ENCODE data around the gene FAM171A2.

DNA sequence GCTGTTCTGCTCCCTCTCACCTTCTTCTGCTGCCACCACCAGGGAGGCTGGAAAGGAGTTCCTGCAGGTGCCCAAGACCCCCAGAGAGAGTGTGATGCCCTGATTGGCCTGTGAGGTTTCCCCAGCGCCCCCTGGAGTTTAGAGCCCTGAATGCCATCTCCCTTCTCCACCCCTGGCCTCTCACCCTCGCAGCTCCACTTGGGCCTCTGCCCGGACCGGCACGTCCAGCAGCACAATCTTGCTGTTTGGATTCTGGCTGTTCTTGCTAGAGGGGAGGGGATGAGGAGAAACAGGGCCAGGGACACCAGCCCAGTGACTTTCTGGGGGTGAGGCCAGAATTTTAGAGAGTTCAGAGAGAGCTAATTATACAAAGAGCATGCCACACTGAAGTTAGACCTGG lies 12.5 kb upstream of the FAM171A2 start:
- TF ChIP-seq, protein P1, sequence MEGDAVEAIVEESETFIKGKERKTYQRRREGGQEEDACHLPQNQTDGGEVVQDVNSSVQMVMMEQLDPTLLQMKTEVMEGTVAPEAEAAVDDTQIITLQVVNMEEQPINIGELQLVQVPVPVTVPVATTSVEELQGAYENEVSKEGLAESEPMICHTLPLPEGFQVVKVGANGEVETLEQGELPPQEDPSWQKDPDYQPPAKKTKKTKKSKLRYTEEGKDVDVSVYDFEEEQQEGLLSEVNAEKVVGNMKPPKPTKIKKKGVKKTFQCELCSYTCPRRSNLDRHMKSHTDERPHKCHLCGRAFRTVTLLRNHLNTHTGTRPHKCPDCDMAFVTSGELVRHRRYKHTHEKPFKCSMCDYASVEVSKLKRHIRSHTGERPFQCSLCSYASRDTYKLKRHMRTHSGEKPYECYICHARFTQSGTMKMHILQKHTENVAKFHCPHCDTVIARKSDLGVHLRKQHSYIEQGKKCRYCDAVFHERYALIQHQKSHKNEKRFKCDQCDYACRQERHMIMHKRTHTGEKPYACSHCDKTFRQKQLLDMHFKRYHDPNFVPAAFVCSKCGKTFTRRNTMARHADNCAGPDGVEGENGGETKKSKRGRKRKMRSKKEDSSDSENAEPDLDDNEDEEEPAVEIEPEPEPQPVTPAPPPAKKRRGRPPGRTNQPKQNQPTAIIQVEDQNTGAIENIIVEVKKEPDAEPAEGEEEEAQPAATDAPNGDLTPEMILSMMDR (IDR thresholded peaks at IDR 0.05), result peak; percentile 55
- TF ChIP-seq NFYB (CRISPR knock-in tag; conservative IDR thresholded peaks at IDR 0.05; ENCODE audit: low read depth), result no peak
- no peak for TF ChIP-seq NR3C1 (CRISPR knock-in tag; conservative IDR thresholded peaks at IDR 0.05; ENCODE audit: low read depth)
- TF ChIP-seq, protein P2, sequence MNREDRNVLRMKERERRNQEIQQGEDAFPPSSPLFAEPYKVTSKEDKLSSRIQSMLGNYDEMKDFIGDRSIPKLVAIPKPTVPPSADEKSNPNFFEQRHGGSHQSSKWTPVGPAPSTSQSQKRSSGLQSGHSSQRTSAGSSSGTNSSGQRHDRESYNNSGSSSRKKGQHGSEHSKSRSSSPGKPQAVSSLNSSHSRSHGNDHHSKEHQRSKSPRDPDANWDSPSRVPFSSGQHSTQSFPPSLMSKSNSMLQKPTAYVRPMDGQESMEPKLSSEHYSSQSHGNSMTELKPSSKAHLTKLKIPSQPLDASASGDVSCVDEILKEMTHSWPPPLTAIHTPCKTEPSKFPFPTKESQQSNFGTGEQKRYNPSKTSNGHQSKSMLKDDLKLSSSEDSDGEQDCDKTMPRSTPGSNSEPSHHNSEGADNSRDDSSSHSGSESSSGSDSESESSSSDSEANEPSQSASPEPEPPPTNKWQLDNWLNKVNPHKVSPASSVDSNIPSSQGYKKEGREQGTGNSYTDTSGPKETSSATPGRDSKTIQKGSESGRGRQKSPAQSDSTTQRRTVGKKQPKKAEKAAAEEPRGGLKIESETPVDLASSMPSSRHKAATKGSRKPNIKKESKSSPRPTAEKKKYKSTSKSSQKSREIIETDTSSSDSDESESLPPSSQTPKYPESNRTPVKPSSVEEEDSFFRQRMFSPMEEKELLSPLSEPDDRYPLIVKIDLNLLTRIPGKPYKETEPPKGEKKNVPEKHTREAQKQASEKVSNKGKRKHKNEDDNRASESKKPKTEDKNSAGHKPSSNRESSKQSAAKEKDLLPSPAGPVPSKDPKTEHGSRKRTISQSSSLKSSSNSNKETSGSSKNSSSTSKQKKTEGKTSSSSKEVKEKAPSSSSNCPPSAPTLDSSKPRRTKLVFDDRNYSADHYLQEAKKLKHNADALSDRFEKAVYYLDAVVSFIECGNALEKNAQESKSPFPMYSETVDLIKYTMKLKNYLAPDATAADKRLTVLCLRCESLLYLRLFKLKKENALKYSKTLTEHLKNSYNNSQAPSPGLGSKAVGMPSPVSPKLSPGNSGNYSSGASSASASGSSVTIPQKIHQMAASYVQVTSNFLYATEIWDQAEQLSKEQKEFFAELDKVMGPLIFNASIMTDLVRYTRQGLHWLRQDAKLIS (CRISPR knock-in tag; IDR thresholded peaks at IDR 0.05; ENCODE audit: borderline replicate concordance), result no peak
- TF ChIP-seq, protein P3, sequence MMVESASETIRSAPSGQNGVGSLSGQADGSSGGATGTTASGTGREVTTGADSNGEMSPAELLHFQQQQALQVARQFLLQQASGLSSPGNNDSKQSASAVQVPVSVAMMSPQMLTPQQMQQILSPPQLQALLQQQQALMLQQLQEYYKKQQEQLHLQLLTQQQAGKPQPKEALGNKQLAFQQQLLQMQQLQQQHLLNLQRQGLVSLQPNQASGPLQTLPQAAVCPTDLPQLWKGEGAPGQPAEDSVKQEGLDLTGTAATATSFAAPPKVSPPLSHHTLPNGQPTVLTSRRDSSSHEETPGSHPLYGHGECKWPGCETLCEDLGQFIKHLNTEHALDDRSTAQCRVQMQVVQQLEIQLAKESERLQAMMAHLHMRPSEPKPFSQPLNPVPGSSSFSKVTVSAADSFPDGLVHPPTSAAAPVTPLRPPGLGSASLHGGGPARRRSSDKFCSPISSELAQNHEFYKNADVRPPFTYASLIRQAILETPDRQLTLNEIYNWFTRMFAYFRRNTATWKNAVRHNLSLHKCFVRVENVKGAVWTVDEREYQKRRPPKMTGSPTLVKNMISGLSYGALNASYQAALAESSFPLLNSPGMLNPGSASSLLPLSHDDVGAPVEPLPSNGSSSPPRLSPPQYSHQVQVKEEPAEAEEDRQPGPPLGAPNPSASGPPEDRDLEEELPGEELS (CRISPR knock-in tag; IDR thresholded peaks at IDR 0.05), result no peak
- TF ChIP-seq CREM (CRISPR knock-in tag; IDR thresholded peaks at IDR 0.05), result no peak
- no peak for TF ChIP-seq ZNF671 (CRISPR knock-in tag; IDR thresholded peaks at IDR 0.05)
- TF ChIP-seq, protein P4, sequence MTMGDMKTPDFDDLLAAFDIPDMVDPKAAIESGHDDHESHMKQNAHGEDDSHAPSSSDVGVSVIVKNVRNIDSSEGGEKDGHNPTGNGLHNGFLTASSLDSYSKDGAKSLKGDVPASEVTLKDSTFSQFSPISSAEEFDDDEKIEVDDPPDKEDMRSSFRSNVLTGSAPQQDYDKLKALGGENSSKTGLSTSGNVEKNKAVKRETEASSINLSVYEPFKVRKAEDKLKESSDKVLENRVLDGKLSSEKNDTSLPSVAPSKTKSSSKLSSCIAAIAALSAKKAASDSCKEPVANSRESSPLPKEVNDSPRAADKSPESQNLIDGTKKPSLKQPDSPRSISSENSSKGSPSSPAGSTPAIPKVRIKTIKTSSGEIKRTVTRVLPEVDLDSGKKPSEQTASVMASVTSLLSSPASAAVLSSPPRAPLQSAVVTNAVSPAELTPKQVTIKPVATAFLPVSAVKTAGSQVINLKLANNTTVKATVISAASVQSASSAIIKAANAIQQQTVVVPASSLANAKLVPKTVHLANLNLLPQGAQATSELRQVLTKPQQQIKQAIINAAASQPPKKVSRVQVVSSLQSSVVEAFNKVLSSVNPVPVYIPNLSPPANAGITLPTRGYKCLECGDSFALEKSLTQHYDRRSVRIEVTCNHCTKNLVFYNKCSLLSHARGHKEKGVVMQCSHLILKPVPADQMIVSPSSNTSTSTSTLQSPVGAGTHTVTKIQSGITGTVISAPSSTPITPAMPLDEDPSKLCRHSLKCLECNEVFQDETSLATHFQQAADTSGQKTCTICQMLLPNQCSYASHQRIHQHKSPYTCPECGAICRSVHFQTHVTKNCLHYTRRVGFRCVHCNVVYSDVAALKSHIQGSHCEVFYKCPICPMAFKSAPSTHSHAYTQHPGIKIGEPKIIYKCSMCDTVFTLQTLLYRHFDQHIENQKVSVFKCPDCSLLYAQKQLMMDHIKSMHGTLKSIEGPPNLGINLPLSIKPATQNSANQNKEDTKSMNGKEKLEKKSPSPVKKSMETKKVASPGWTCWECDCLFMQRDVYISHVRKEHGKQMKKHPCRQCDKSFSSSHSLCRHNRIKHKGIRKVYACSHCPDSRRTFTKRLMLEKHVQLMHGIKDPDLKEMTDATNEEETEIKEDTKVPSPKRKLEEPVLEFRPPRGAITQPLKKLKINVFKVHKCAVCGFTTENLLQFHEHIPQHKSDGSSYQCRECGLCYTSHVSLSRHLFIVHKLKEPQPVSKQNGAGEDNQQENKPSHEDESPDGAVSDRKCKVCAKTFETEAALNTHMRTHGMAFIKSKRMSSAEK (CRISPR knock-in tag; IDR thresholded peaks at IDR 0.05; ENCODE audit: borderline replicate concordance), result no peak
- TF ChIP-seq, protein P5, sequence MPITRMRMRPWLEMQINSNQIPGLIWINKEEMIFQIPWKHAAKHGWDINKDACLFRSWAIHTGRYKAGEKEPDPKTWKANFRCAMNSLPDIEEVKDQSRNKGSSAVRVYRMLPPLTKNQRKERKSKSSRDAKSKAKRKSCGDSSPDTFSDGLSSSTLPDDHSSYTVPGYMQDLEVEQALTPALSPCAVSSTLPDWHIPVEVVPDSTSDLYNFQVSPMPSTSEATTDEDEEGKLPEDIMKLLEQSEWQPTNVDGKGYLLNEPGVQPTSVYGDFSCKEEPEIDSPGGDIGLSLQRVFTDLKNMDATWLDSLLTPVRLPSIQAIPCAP (CRISPR knock-in tag; IDR thresholded peaks at IDR 0.05), result no peak

Data from WTC11 (cell line).